HG03457 (cell line): Measurements from ENCODE around the gene AGPAT4.

ENCODE experiments used
- ATAC-seq: cut with Tn5 transposase; IDR thresholded peaks from one replicate; pipeline ENCODE4 v1.9.1; 2021; ENCODE audit warnings: moderate number of reproducible peaks; ENCODE audit not compliant: unreplicated experiment

Gene AGPAT4

DNA sequence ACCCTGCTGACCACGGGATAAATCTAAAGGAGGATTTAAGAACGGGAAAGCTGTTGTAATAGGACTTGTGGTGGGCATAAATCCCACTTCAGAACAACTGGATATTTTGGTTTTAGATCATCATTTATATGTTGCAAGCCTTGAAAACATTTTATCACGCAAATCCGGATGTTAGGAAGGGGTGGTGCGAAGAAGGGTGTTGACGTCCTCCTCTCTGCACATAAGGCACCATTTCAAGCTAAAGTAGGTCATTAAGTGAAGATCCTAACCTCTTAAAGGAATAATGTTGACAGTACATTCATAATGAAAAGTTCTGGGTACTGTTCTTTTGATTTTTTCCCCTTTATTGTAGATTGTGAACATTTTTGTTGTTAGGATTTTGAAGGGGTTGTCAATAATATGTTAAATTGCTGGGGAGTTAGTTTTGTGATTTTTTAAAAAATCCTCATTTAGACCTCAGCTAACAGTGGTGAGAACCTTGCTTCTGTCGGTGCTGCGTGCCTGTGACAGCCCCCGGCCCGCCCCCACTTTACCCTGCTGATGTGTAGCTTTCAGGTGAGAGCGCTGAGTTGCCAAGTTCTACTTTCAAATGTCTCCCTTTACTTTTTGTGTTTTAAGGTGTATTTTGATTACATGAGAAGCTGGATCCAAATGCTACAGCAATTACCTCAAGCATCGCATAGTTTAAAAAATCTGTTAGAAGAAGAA is 193.4 kb downstream of the AGPAT4 start:
- no peak for ATAC-seq
